KOPT-K1 (cell line): ENCODE data around the gene PLXNA4.

Experiments
- H3K27ac ChIP-seq: fragments of 200-600 bp; sonication (generic); 2 replicates; pipeline ENCODE4 v1.5.1; 2016; ENCODE audit warnings: antibody characterized with exemption, mild to moderate bottlenecking, low read depth, low read length; ENCODE audit not compliant: poor library complexity, severe bottlenecking
- H3K36me3 ChIP-seq: fragments of 200-600 bp; sonication (generic); 2 replicates; pipeline ENCODE4 v1.5.1; 2017; ENCODE audit warnings: antibody characterized with exemption, mild to moderate bottlenecking, low read length, moderate library complexity; ENCODE audit not compliant: insufficient read depth
- H3K9me3 ChIP-seq: fragments of 200-600 bp; sonication (generic); 2 replicates; pipeline ENCODE4 v1.5.1; 2017; ENCODE audit warnings: antibody characterized with exemption, low read length, mild to moderate bottlenecking; ENCODE audit not compliant: insufficient read depth, poor library complexity, severe bottlenecking

PLXNA4 gene

DNA sequence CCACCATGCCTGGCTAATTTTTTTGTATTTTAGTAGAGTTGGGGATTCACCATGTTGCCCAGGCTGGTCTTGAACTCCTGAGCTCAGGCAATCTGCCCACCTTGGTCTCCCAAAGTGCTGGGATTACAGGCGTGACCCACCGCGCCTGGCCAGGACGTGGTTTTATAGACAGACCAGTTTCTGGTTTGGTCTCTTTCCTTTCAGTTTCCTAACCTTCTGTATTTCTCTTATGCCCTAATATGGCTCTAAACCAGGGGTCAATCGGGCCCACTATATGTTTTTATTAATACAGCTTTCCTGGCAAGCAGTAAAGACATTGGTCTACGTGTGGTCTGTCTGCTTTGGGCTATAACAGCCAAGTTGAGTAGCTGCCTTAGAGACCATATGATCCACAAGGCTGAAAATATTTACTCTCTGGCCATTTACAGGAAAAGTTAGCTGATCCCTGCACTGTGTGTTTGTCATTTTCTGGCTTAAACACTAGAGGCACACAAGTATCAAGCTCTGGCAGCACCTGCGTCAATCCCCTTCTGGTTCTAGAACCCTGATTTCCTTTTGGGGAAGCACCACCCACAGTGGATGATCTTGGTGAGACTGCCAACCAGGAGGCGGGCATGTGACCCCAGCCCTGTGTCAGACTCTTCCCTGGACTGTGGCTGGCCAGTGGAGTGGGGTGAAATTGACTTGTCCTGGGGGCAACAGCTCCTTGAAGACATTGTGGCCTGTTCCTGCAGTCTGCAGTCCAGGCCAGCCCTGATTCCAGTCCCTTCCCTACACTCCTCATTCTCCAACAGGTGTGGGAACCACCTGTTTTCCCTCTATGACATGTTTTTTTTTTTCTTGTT lies 497.2 kb downstream of the PLXNA4 start:
- Histone ChIP-seq H3K9me3 (no peaks in the 10 kb centered on the region), H3K36me3 (no peaks in the 10 kb centered on the region), H3K27ac (no peak overlapping the region)

DNA sequence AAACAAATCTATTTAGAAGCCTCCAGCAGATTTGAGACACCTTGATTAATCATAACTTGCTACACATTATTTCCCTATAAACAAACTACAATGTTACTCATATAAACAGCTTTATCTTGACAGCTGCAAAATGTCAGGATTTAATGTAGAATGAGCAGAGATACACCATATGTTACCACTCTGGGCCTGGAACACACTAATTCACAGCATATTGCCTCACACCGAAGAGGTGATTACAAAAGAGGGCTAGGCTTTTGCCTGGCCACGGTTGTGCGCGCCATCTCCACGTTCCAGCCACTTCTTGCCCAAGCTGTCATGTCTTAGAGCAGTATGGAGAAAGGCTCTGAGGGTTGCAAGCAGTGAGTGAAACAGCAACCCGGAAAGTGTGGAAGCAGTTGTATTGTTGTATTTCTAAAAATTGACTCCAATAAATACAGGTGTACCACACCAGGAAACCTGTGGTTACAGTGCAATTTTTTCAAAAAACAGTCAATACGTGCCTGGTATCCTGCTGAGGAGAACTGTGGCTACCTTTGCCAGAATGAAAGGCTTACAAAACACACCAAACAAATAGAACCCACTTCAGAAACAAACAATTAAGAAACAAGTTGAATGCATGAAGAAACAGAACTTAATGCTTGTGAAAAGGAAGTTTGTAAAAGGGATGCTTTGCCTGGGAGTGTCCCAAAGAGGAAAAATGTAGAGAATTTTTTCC lies 498.1 kb downstream of the PLXNA4 start:
- Histone ChIP-seq H3K27ac (no peak overlapping the region), H3K36me3 (no peaks in the 10 kb centered on the region), H3K9me3 (no peaks in the 10 kb centered on the region)

DNA sequence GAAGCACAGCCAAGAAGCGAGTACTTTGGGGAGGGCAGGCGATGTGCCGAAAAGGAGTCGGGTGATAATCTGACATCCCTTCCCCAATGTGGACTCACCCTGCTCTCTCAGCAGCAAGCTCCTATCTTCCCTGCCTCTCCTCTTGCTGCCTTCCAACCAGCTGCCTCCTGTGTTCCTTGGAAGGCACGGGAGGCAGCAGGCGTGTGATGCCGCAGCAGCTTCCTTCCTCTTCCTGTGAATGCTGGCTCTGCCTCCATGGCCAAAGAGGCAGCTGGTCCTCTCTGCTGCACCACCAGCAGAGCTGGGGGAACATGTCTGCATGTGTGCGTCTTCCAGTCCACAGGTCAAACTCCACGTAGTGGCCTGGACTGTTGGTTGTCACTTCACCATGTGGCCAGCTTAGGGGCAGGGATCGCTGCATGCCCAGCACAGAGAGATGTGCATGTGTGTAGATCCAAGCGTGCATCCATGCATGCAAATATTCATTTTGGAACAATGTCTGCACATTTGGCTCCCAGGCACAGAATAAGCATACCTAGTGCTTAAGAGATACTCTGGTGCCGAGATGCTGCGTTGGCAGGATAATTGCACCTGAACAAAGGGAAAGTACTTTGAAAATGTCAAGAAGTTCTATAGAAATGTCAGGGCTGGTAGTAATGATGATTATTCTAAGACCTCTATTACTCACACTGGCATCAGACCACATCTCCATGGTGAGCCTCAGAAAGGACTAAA lies 499.8 kb downstream of the PLXNA4 start:
- H3K36me3 ChIP-seq: no peaks in the 10 kb centered on the region
- H3K27ac ChIP-seq: no peak overlapping the region
- H3K9me3 ChIP-seq: no peaks in the 10 kb centered on the region

DNA sequence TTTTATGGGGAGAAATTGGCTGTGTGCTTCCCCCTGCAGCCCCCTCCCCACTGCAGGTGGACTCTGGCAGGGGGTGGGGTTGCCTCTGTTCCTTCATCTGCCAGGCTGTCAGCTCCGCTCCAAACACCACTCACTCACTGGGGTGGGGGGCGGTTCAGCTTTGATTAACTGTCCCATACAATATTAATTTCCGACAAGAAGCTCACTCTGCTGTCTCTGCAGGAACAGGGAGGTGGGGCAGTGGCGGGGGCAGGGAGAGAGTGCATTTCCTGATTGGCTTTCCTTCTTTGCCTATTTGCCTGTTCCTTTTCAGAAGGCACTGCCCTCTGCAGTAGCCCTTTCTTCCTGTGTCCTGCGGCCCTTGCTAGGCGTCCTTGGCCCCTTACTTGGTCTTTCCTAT lies 500.8 kb downstream of the PLXNA4 start:
- no peaks in the 10 kb centered on the region for H3K36me3 ChIP-seq
- H3K27ac ChIP-seq: no peak overlapping the region
- no peaks in the 10 kb centered on the region for H3K9me3 ChIP-seq

DNA sequence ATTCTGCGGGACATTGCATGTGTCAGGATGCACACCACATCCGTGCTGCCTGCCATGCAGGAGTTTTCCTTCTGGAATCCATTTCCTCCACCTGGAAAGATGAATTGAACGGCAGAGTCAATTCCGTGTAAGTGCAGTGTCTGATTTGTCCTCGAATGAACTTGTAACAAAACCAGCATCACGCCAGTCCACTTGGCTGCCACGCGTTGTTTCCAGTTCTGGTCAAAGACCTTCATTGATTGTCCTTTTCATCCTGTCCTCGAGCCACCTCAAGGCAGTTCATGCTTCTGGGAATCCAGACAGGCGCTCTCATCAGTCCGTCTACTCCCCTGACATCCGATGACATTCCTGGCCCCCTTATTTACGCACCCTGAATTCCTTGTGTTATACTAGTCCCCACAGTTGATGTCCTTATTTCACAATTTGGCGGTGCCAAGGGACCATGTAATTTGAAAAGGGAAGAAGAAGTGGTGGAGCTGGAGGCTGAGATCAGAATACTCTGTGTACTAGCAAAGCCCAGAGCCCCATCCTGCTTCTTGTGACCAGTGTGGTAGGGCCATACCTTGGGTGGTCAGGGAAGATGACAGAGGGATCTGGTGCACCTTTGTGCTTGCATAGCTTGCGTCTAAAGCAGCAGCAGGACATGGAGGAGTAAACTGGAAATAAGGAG lies 502.2 kb downstream of the PLXNA4 start:
- no peaks in the 10 kb centered on the region for H3K36me3 ChIP-seq
- H3K27ac ChIP-seq: no peak overlapping the region

More for the DNA sequence above, 502.2 kb downstream of the PLXNA4 start:
- H3K9me3 ChIP-seq: no peaks in the 10 kb centered on the region
